ENCODE data around the gene SAP30.

SAP30 gene

DNA sequence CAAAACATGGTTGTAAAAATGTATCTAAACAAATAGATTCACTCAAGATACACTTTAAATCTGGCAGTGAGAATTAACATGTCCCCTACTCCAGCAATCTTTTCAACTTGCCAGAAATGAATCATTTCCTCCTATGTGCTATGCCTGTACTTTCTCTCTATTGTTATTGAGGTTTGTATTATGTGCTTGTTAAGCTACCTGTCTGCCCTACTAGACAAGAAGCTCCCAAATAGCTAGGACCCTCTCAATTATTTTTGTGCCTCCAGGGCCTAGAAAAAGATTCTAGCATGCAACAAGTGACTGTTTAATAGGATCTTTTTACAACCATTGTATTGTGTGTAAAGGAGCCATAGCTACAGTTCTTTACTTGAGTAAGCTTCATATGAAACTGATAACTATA, 3.5 kb upstream of the SAP30 start:
- H3K36me3 ChIP-seq (ENCODE audit: control insufficient read depth in 2 of 2, insufficient read depth in 2 of 2, low read length in 2 of 2), result no peaks in the 10 kb centered on the region
- peak overlapping the region in 1 of 2 donors; percentile 5 for H3K9ac ChIP-seq (ENCODE audit: low read length in 2 of 2)
- H3K4me1 ChIP-seq (ENCODE audit: control insufficient read depth, insufficient read depth, low read length), result peaks cover 2% of the 10 kb centered on the region
- no peaks in the 10 kb centered on the region for H3K27me3 ChIP-seq (ENCODE audit: control insufficient read depth in 1 of 2, insufficient read depth in 2 of 2, low read length in 2 of 2)
- no peak overlapping the region for H3K27ac ChIP-seq (ENCODE audit: low read length)
- no peaks in the 10 kb centered on the region for H3K9me3 ChIP-seq (ENCODE audit: control insufficient read depth in 2 of 2, low read length in 2 of 2)
- peak overlapping the region in 1 of 2 donors; percentile 51 for H3K4me3 ChIP-seq (ENCODE audit: low read length in 2 of 2)

DNA sequence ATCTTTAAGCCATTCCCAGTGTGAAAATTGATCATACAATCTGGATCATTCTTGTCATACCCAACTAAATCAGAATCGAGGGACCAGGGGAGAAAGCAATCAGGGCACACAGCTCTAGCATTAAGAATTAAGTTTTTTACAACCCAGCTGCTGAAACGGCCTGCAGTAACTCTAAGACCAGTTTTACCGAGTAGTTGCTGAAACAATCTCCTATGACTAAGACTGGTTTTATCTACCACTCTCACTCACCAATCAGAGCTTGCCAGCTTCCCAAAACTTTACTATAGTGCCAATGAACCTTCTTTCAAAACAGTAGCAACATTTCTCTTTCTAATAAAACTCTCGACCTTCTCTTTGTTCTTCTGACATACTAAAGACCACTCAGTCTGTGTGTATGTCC, 2.8 kb upstream of the SAP30 start:
- Histone ChIP-seq H3K27me3 (ENCODE audit: control insufficient read depth in 1 of 2, insufficient read depth in 2 of 2, low read length in 2 of 2) (no peaks in the 10 kb centered on the region), H3K4me1 (ENCODE audit: control insufficient read depth, insufficient read depth, low read length) (peaks cover 2% of the 10 kb centered on the region), H3K27ac (ENCODE audit: low read length) (no peak overlapping the region), H3K4me3 (ENCODE audit: low read length in 2 of 2) (peak overlapping the region in 1 of 2 donors; percentile 52), H3K36me3 (ENCODE audit: control insufficient read depth in 2 of 2, insufficient read depth in 2 of 2, low read length in 2 of 2) (no peaks in the 10 kb centered on the region), H3K9me3 (ENCODE audit: control insufficient read depth in 2 of 2, low read length in 2 of 2) (no peaks in the 10 kb centered on the region), H3K9ac (ENCODE audit: low read length in 2 of 2) (peak overlapping the region in 1 of 2 donors; percentile 5)

DNA sequence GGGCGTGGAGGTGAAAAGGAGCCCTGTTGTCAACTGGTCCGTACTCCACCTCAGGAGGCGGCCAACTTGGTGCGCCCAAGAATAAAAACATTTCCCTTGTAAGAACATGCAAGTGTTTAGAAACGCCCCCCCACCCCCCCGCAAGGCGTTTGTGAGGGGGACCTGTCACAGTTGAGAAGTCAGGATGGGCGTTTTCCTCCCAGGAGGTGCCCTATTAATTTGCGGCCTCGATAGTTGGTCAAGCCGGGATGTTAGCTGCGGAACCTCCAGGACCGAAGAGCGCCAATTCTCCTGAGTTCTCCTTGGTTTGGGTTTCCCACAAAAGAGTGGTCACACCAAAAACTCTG, 651 bp upstream of the SAP30 start:
- no peaks in the 10 kb centered on the region for H3K36me3 ChIP-seq (ENCODE audit: control insufficient read depth in 2 of 2, insufficient read depth in 2 of 2, low read length in 2 of 2)
- no peaks in the 10 kb centered on the region for H3K9me3 ChIP-seq (ENCODE audit: control insufficient read depth in 2 of 2, low read length in 2 of 2)
- peak overlapping the region; percentile 94 for H3K27ac ChIP-seq (ENCODE audit: low read length)
- peaks cover 4% of the 10 kb centered on the region for H3K4me1 ChIP-seq (ENCODE audit: control insufficient read depth, insufficient read depth, low read length)
- H3K4me3 ChIP-seq (ENCODE audit: low read length in 2 of 2), result peak overlapping the region; percentile 60 to 94
- H3K27me3 ChIP-seq (ENCODE audit: control insufficient read depth in 1 of 2, insufficient read depth in 2 of 2, low read length in 2 of 2), result no peaks in the 10 kb centered on the region
- peak overlapping the region; percentile 87 to 95 for H3K9ac ChIP-seq (ENCODE audit: low read length in 2 of 2)

DNA sequence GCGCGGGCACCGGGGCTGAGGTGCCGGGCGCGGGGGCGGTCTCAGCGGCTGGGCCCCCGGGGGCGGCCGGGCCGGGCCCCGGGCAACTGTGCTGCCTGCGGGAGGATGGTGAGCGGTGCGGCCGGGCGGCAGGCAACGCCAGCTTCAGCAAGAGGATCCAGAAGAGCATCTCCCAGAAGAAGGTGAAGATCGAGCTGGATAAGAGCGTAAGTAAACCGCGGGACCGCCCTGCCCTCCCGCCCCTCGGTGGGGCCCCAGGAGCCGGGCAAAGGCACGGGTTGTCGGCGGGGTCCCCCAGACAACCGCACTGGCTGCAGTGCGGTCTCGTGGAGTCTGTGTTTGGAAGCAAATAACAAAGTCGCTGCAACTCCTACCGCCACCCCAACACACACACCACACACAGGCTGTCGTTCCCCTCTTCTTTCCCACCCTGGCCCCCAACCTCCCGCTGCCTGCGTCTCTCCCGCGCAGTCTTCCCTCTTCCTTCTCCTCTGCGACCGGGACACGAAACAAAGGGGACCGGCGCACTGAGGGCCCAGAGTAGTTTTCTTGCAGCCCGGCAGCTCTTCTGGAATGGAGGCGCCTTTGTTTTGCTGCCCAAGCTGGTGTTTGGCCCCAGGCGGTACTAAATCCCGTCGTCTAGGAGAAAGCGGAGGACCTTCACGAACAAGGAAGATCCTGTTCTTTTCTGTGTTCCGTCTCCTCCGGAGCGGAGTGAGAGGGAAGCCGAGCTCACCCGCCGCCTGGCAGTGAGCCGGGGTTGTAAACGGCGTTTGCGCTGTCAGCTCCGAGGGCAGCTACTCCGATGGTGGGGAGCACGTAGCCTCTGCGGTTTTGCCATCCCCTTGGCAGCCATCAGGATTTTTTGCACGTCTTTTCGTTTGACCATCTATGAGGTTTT, 788 bp downstream of the SAP30 start:
- peaks cover 6% of the 10 kb centered on the region for H3K4me1 ChIP-seq (ENCODE audit: control insufficient read depth, insufficient read depth, low read length)
- peak overlapping the region; percentile 94 for H3K27ac ChIP-seq (ENCODE audit: low read length)

DNA sequence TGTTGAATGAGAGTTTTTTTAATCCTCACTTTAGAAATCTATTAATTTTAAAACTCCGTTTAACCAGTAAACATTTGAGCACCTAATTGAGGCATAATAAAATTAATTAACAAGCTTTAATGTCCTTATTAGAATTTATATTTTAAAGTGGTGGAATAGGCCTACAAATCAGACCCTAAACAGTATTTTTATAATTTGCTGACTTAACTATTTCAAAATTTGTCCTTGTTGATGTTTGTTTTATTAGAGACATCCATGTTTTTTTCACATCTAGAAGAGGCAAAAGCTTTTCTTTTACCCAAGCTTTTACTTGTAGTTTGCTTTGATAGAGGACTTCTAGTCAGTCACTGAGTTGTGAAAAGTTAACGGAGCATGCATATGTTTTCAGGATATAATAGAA, 3.8 kb downstream of the SAP30 start:
- H3K9me3 ChIP-seq (ENCODE audit: control insufficient read depth in 2 of 2, low read length in 2 of 2), result no peaks in the 10 kb centered on the region
- no peaks in the 10 kb centered on the region for H3K27me3 ChIP-seq (ENCODE audit: control insufficient read depth in 1 of 2, insufficient read depth in 2 of 2, low read length in 2 of 2)
- H3K4me3 ChIP-seq (ENCODE audit: low read length in 2 of 2), result no peak overlapping the region
- H3K4me1 ChIP-seq (ENCODE audit: control insufficient read depth, insufficient read depth, low read length), result peaks cover 9% of the 10 kb centered on the region
- no peak overlapping the region for H3K9ac ChIP-seq (ENCODE audit: low read length in 2 of 2)
- peak overlapping the region; percentile 12 for H3K27ac ChIP-seq (ENCODE audit: low read length)
- H3K36me3 ChIP-seq (ENCODE audit: control insufficient read depth in 2 of 2, insufficient read depth in 2 of 2, low read length in 2 of 2), result peaks cover 0 to 4% of the 10 kb centered on the region in 2 donors

More for the DNA sequence above, 788 bp downstream of the SAP30 start:
- Histone ChIP-seq H3K4me3 (ENCODE audit: low read length in 2 of 2) (peak overlapping the region; percentile 94 to 96), H3K9ac (ENCODE audit: low read length in 2 of 2) (peak overlapping the region; percentile 80 to 85), H3K9me3 (ENCODE audit: control insufficient read depth in 2 of 2, low read length in 2 of 2) (no peaks in the 10 kb centered on the region), H3K27me3 (ENCODE audit: control insufficient read depth in 1 of 2, insufficient read depth in 2 of 2, low read length in 2 of 2) (no peaks in the 10 kb centered on the region), H3K36me3 (ENCODE audit: control insufficient read depth in 2 of 2, insufficient read depth in 2 of 2, low read length in 2 of 2) (no peaks in the 10 kb centered on the region)

DNA sequence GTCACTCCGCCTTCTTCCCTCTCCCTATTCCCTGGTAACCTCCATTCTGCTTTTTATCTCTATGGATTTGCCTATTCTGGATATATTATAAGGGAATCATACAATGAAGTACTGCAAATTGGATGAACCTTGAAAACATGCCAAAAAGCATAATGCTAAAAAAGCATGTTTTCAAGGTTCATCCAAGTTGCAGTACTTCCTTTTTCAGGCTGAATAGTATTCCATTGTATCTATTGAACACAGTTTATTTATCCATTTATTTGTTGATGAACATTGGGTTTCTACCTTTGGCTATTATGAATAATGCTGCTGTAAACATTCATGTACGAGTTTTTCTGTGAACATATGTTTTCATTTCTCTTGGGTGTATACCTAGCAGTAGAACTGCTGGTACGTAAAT, 9.2 kb downstream of the SAP30 start:
- peaks cover 0 to 4% of the 10 kb centered on the region in 2 donors for H3K36me3 ChIP-seq (ENCODE audit: control insufficient read depth in 2 of 2, insufficient read depth in 2 of 2, low read length in 2 of 2)
- peaks cover 6% of the 10 kb centered on the region for H3K4me1 ChIP-seq (ENCODE audit: control insufficient read depth, insufficient read depth, low read length)
- H3K4me3 ChIP-seq (ENCODE audit: low read length in 2 of 2), result no peak overlapping the region
- H3K9me3 ChIP-seq (ENCODE audit: control insufficient read depth in 2 of 2, low read length in 2 of 2), result no peaks in the 10 kb centered on the region
- no peak overlapping the region for H3K9ac ChIP-seq (ENCODE audit: low read length in 2 of 2)
- no peak overlapping the region for H3K27ac ChIP-seq (ENCODE audit: low read length)
- H3K27me3 ChIP-seq (ENCODE audit: control insufficient read depth in 1 of 2, insufficient read depth in 2 of 2, low read length in 2 of 2), result no peaks in the 10 kb centered on the region

DNA sequence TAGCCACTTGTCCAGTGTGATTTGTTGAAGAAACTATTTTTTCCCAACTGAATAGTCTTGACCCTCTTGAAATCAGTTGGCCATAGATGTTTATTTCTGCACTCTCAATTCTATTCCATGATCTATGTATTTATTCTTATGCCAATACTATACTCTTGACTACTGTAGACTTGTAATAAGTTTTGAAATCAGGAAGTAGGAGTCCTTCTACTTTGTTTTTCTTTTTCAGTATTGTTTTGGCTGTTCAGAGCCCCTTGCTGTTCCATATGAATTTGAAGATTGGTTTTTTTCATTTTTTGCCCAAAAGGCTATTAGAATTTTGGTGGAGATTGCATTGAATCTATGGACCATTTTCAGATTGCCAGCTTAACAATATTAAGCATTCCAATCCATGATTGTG, 10.2 kb downstream of the SAP30 start:
- H3K27me3 ChIP-seq (ENCODE audit: control insufficient read depth in 1 of 2, insufficient read depth in 2 of 2, low read length in 2 of 2), result no peaks in the 10 kb centered on the region
- H3K9me3 ChIP-seq (ENCODE audit: control insufficient read depth in 2 of 2, low read length in 2 of 2), result no peaks in the 10 kb centered on the region
- H3K4me1 ChIP-seq (ENCODE audit: control insufficient read depth, insufficient read depth, low read length), result peaks cover 3% of the 10 kb centered on the region
- H3K9ac ChIP-seq (ENCODE audit: low read length in 2 of 2), result no peak overlapping the region
- peaks cover 0 to 4% of the 10 kb centered on the region in 2 donors for H3K36me3 ChIP-seq (ENCODE audit: control insufficient read depth in 2 of 2, insufficient read depth in 2 of 2, low read length in 2 of 2)
- H3K4me3 ChIP-seq (ENCODE audit: low read length in 2 of 2), result no peak overlapping the region
- no peak overlapping the region for H3K27ac ChIP-seq (ENCODE audit: low read length)

DNA sequence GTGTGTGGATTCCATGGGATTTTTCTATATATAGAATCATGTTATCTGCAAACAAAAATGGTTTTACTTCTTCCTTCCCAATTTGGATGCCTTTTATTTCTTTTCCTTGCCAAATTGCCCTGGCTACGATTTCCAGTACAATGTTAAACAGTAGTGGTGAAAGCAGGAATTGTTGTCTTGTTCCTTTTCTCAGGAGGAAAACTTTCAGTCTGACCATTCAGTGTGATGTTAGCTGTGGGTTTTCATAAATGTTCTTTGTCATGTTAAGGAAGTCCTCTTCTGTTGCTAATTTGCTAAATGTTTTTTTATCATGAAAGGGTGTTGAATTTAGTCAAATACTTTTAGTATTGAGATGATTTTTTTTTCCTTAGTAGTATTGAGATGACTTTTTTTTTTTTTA, 10.9 kb downstream of the SAP30 start:
- Histone ChIP-seq H3K4me1 (ENCODE audit: control insufficient read depth, insufficient read depth, low read length) (peaks cover 3% of the 10 kb centered on the region), H3K9ac (ENCODE audit: low read length in 2 of 2) (no peak overlapping the region), H3K4me3 (ENCODE audit: low read length in 2 of 2) (no peak overlapping the region), H3K9me3 (ENCODE audit: control insufficient read depth in 2 of 2, low read length in 2 of 2) (no peaks in the 10 kb centered on the region), H3K36me3 (ENCODE audit: control insufficient read depth in 2 of 2, insufficient read depth in 2 of 2, low read length in 2 of 2) (peaks cover 0 to 4% of the 10 kb centered on the region in 2 donors), H3K27ac (ENCODE audit: low read length) (no peak overlapping the region), H3K27me3 (ENCODE audit: control insufficient read depth in 1 of 2, insufficient read depth in 2 of 2, low read length in 2 of 2) (no peaks in the 10 kb centered on the region)

DNA sequence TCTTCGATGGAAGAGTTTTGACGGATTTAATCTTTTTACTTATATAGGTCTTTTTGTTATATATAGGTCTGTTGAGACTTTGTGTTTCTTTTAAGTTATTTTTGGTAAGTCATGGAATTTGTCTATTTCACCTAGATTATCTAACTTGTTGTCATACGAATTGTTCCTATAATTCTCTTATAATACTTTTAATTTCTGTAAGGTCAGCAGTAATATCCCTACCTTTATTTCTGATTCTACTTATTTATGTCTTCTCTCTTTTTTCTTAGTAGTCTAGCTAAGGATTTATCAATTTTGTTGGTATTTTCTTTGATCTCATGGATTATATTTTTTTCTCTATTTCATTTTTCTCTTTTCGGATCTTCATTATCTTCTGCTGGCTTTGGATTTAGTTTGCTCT, 11.6 kb downstream of the SAP30 start:
- Histone ChIP-seq H3K27ac (ENCODE audit: low read length) (no peak overlapping the region), H3K36me3 (ENCODE audit: control insufficient read depth in 2 of 2, insufficient read depth in 2 of 2, low read length in 2 of 2) (peaks cover 0 to 4% of the 10 kb centered on the region in 2 donors), H3K9ac (ENCODE audit: low read length in 2 of 2) (no peak overlapping the region), H3K9me3 (ENCODE audit: control insufficient read depth in 2 of 2, low read length in 2 of 2) (no peaks in the 10 kb centered on the region), H3K4me3 (ENCODE audit: low read length in 2 of 2) (no peak overlapping the region), H3K27me3 (ENCODE audit: control insufficient read depth in 1 of 2, insufficient read depth in 2 of 2, low read length in 2 of 2) (no peaks in the 10 kb centered on the region), H3K4me1 (ENCODE audit: control insufficient read depth, insufficient read depth, low read length) (peaks cover 3% of the 10 kb centered on the region)

DNA sequence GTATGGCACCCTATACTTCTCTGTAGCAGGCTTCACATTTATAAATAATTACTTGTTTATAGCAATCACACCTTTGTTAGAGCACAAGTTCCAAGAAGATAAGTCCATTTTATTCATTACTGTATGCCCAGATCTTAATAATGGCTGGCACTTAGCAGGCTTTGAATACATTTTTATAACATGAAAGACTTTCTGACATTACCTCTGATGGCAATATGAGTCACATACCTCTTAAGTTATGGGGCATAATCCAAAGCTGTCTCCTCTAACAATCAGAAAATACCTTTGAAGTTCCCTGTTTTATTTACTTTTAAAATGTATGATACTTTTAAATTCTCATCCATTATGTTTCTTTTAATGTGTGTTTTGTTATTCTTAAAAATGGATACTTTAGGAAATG, 16.0 kb downstream of the SAP30 start:
- Histone ChIP-seq H3K36me3 (ENCODE audit: control insufficient read depth in 2 of 2, insufficient read depth in 2 of 2, low read length in 2 of 2) (peaks cover 0 to 4% of the 10 kb centered on the region in 2 donors), H3K9me3 (ENCODE audit: control insufficient read depth in 2 of 2, low read length in 2 of 2) (no peaks in the 10 kb centered on the region), H3K4me1 (ENCODE audit: control insufficient read depth, insufficient read depth, low read length) (no peaks in the 10 kb centered on the region), H3K27me3 (ENCODE audit: control insufficient read depth in 1 of 2, insufficient read depth in 2 of 2, low read length in 2 of 2) (no peaks in the 10 kb centered on the region), H3K4me3 (ENCODE audit: low read length in 2 of 2) (no peak overlapping the region), H3K27ac (ENCODE audit: low read length) (no peak overlapping the region), H3K9ac (ENCODE audit: low read length in 2 of 2) (no peak overlapping the region)

DNA sequence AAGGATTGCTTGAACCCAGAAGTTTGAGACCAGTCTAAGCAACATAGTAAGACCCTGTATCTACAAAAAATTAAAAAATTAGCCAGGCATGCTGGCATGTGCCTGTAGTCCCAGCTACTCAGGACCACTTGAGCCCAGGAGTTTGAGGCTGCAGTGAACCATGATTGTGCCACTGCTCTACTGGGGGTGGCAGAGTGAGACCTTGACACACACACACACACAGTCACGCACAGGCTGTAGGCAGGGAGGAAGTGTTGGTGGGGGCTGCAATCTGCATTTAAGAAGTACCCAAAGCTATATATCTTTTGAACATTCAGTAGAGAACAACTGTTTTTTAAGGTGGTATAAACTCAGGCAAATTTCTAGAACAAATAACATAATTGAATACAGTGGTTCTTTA, 20.9 kb downstream of the SAP30 start:
- Histone ChIP-seq H3K27ac (ENCODE audit: low read length) (no peak overlapping the region), H3K4me3 (ENCODE audit: low read length in 2 of 2) (no peak overlapping the region), H3K9ac (ENCODE audit: low read length in 2 of 2) (no peak overlapping the region), H3K4me1 (ENCODE audit: control insufficient read depth, insufficient read depth, low read length) (no peaks in the 10 kb centered on the region), H3K9me3 (ENCODE audit: control insufficient read depth in 2 of 2, low read length in 2 of 2) (no peaks in the 10 kb centered on the region), H3K36me3 (ENCODE audit: control insufficient read depth in 2 of 2, insufficient read depth in 2 of 2, low read length in 2 of 2) (peaks cover 0 to 9% of the 10 kb centered on the region in 2 donors), H3K27me3 (ENCODE audit: control insufficient read depth in 1 of 2, insufficient read depth in 2 of 2, low read length in 2 of 2) (no peaks in the 10 kb centered on the region)

Data from stomach smooth muscle (tissue), 2 donors.